LNCAP (cell line): ENCODE results near the gene MPDU1.

Experiments
- TF ChIP-seq, protein P1 (sequence below): fragments of 450-650 bp; IDR thresholded peaks from 2 replicates; pipeline ENCODE4 v1.5.1; 2017; ENCODE audit warnings: mild to moderate bottlenecking

Gene MPDU1

DNA sequence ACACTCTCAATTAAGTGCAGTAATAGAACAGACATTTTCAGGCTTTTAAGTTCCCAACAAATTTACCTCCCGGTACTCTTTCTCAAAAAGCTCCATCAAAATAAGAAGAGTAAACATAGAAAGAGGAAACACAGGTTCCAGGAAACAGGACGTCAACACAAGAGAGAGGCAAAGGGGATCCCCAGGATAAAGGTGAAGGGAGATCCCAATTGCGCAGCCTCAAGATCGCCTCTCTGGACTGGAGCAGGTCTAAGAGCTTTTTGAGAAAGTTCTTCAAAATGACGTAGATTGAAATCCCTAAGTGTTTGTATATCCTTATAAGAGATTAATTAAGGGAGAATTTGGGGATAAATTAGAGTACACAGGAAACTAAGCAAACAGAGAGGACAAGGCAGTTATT is 35.0 kb downstream of the MPDU1 start:
- TF ChIP-seq, protein P1, sequence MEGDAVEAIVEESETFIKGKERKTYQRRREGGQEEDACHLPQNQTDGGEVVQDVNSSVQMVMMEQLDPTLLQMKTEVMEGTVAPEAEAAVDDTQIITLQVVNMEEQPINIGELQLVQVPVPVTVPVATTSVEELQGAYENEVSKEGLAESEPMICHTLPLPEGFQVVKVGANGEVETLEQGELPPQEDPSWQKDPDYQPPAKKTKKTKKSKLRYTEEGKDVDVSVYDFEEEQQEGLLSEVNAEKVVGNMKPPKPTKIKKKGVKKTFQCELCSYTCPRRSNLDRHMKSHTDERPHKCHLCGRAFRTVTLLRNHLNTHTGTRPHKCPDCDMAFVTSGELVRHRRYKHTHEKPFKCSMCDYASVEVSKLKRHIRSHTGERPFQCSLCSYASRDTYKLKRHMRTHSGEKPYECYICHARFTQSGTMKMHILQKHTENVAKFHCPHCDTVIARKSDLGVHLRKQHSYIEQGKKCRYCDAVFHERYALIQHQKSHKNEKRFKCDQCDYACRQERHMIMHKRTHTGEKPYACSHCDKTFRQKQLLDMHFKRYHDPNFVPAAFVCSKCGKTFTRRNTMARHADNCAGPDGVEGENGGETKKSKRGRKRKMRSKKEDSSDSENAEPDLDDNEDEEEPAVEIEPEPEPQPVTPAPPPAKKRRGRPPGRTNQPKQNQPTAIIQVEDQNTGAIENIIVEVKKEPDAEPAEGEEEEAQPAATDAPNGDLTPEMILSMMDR, result no peak

DNA sequence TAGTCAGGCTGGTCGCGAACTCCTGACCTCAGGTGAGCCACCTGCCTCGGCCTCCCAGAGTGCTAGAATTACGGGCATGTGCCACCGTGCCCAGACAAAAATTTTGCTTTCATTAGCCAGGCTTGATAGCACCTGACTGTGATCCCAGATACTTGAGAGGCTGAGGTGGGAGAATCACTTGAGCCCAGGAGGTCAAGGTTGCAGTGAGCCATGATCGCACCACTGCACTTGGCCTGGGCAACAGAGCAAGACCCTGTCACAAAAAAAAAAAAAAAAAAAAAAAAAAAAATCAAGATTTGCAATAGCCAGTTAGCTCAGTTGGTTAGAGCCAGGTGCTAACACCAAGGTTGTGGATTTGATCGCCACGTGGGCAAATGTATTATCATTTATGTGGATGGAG is 37.2 kb downstream of the MPDU1 start:
- TF ChIP-seq, protein P1, result no peak

DNA sequence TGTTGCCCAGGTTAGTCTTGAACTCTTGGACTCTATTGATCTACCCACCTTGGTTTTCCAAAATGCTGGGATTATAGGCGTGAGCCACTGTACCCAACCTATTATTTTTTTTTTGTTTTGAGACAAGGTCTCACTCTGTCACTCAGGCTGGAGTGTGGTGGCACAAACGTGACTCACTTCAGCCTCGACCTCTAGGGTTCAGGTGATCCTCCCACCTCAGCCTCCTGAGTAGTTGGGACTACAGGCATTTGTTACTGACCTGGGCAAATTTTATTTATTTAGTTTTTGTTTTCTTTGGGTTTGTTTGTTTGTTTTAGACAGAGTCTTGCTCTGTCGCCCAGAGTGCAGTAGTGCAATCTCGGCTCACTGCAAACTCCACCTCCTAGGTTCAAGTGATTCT is 40.0 kb downstream of the MPDU1 start:
- TF ChIP-seq, protein P1, result no peak

DNA sequence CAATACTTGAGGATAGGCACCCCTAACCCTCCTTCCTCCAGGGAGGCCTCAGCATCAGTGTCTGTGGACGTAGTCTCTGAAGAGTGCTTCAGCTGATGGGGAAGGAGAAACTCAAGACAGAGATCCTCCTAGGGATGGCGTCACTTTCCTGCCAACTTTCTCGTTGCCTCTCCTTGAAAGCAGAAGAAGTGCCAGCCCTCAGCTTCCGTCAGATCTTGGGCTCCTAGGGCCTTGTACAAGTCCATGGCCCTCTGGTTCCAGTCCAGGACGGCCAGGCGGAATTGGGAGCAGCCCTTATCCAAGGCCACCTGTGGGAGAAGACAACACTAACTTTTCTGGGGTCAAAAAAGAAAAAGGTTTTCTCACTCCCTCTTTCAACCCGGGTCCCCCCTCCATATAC is 42.7 kb downstream of the MPDU1 start:
- TF ChIP-seq, protein P1, result no peak

DNA sequence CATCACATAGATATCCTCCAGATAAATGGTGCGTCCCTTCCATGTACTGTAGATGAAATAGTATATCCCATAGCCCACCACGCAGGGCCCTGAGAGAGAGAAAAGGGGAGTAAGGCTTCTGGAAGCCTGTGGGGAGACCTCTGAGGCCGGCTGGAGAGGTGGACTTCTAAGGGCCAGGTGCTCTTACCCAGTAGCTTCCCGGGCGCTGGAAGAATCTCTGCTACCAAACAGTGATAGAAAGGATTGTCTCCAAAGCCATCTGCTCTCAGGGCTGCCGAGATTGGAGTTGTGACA is 43.3 kb downstream of the MPDU1 start:
- TF ChIP-seq, protein P1, result no peak

DNA sequence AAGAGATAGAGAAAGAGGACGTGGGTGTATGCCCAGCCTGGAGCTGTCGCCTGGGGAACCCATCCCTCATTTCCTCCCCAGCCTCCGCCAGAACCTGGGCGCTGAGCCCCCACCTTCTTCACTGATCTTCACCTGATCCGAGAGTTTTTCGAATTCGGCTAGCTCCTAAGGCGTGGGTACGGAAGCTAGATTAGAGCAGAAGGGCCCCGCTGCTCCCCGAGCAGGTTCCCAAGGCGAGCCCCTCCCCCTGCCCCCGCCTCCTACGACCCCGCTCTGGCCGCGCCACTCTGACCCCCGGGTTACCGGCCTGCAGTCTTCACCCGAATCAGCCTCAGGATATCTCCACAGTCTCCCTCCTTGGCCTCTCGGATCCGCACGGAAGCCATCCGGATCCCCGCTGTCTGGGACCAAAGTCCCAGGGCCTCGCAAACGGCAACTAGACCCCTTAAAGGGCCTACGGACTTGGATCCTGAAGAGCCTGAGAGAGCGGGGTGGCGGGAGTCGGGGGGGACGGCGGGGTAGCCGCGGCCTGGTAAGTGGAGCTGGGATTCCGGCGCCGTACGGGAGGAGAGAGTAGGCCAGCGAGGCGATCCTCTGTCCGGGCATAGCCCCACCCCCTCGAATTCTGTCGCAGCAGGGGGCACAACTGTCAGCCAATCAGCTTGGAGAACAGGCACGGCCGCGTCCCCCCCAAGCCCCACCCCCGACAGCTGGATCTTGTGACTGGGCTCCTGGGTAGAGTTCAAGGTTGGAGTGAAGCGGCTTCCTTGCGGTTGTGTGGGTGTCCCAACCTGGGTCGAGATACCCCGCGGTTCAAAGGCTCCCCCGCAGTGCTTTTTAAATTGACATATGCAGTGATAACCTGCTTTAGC is 43.8 kb downstream of the MPDU1 start, which contains the start of gene SAT2:
Gene SAT2 (minus strand): TSS at position 572 of the 872 bp plus-strand sequence. CDS start 186 bp downstream, at position 386.
- TF ChIP-seq, protein P1, result no peak

DNA sequence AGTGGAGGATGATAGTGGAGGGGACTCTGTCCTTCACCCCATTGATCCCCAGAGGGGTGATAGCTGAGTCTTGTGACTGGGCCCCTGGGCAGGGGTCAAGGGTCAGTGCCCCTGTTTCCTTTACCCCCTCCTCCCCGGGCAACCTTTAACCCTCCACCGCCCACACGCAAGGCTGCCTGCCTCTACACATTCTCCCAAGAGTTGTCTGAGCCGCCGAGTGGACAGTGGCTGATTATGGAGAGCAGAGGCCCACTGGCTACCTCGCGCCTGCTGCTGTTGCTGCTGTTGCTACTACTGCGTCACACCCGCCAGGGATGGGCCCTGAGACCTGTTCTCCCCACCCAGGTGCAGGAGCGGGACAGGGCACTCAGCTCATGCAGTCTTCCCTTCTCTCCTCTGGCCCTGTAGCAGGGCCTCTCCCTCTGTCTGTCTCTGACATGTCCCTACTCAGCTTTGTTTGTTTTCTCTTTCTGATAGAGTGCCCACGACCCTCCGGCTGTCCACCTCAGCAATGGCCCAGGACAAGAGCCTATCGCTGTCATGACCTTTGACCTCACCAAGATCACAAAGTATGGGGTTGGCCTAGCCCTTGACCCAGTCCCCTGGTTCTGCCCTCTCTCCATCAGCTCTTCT is 46.4 kb downstream of the MPDU1 start, which contains the start of gene SHBG:
Gene SHBG (plus strand): TSS at position 197 of the 633 bp plus-strand sequence. CDS start 38 bp downstream, at position 235.
- TF ChIP-seq, protein P1, result no peak
